H7 (cell line): Measurements from ENCODE around the gene RCBTB2. TPM values are rescaled to one million over a fixed set of nuclear protein-coding genes. Genes with fewer than 3 reads are reported as not detected.
"Not testable (repeated sequence)": the region's sequence is repeated elsewhere in the genome, so short reads cannot be mapped to it uniquely, and the experiment has no call there.

Experiments used
- DNase-seq: peaks from one replicate; pipeline ENCODE4 v3.0.0; 2012
- H3K27me3 ChIP-seq: 2 replicates; pipeline ENCODE4 v1.6.0; 2011; ENCODE audit warnings: mild to moderate bottlenecking, low read length; ENCODE audit not compliant: control insufficient read depth, insufficient read depth
- H3K36me3 ChIP-seq: replicated peaks from 2 replicates; pipeline ENCODE4 v1.5.1; 2011; ENCODE audit warnings: low read length; ENCODE audit not compliant: control insufficient read depth, insufficient read depth
- H3K4me3 ChIP-seq: 2 replicates; pipeline ENCODE4 v1.5.1; 2011; ENCODE audit warnings: low read depth, mild to moderate bottlenecking, control low read depth, low read length, moderate library complexity; ENCODE audit not compliant: insufficient read depth
- total RNA-seq: library from RNA; depleted of rRNA; stranded (reverse); fragments of >200 nt; shearing (Covaris generic); gene quantifications from 2 replicates; pipeline ENCODE4 v1.2.3, GENCODE V29; 2014

Gene RCBTB2
- total RNA-seq, 1 experiment from 2014 or later, result 13.1 TPM

GRCh38 chr13:48486836-48487235 is 46.0 kb downstream of the RCBTB2 start:
- H3K36me3 ChIP-seq, result no peaks in the 10 kb centered on the region; the same call in 1 of the 2 replicates
- no peaks in the 10 kb centered on the region for H3K27me3 ChIP-seq
- no peak for DNase-seq
- H3K4me3 ChIP-seq, result no peak overlapping the region

- DNase-seq, result no peak
- Histone ChIP-seq H3K4me3 (no peak overlapping the region), H3K27me3 (no peaks in the 10 kb centered on the region), H3K36me3 (no peaks in the 10 kb centered on the region; the same call in 1 of the 2 replicates)
These were observed 46.5 kb downstream of the RCBTB2 start for GRCh38 chr13:48486362-48486761.

- H3K36me3 ChIP-seq, result no peaks in the 10 kb centered on the region; the same call in 1 of the 2 replicates
- no peak overlapping the region for H3K4me3 ChIP-seq
- no peaks in the 10 kb centered on the region for H3K27me3 ChIP-seq
- no peak for DNase-seq
These were observed 47.4 kb downstream of the RCBTB2 start for GRCh38 chr13:48485432-48485831.

GRCh38 chr13:48483575-48483974 is 49.3 kb downstream of the RCBTB2 start:
- DNase-seq, result no peak
- H3K27me3 ChIP-seq, result no peaks in the 10 kb centered on the region
- H3K4me3 ChIP-seq, result no peak overlapping the region
- no peaks in the 10 kb centered on the region; the same call in 1 of the 2 replicates for H3K36me3 ChIP-seq

DNA sequence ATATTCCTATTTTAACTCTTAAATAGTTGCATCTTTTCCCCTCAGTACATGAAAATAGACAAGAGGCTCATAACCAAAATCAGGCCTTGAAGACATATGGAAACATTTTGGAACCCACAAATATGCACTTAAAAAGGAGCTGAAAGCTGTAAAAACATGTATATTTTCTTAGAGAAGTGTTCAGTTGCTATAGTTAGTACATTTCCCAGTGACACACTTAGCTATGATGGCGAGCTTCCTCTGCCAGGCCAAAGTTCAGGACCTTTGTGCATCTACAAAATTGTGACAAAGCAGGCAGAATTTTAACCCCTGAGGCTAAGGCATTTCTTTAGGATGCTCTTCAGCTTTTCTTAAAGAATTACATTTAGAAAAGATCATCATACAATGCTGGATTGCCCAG is 54.5 kb downstream of the RCBTB2 start:
- Histone ChIP-seq H3K36me3 (no peaks in the 10 kb centered on the region), H3K4me3 (no peak overlapping the region), H3K27me3 (no peaks in the 10 kb centered on the region)
- no peak for DNase-seq

GRCh38 chr13:48477191-48477855 is 55.6 kb downstream of the RCBTB2 start:
- no peaks in the 10 kb centered on the region for H3K27me3 ChIP-seq
- H3K36me3 ChIP-seq, result no peaks in the 10 kb centered on the region
- H3K4me3 ChIP-seq, result no peak overlapping the region
- DNase-seq, result no peak

DNA sequence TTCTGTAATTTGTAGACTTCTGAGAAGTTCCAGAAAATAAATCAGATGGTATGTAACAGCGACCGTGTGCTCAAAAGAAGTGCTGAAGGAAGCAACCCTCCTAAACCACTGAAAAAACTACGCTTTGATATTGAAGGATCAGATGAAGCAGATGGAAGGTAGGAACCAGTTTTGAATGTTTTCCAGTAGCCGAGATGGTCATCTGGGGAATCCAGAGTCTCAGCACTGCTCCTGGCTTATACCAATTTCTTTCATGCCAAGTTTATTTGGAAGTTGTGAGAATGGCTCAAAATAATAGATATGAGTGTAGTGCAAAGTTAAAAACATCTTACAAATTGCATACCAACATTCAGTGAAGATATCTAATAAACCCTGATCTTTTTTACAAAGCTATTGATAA is 56.2 kb downstream of the RCBTB2 start:
- Histone ChIP-seq H3K27me3 (no peaks in the 10 kb centered on the region), H3K4me3 (no peak overlapping the region), H3K36me3 (no peaks in the 10 kb centered on the region)
- no peak for DNase-seq

DNA sequence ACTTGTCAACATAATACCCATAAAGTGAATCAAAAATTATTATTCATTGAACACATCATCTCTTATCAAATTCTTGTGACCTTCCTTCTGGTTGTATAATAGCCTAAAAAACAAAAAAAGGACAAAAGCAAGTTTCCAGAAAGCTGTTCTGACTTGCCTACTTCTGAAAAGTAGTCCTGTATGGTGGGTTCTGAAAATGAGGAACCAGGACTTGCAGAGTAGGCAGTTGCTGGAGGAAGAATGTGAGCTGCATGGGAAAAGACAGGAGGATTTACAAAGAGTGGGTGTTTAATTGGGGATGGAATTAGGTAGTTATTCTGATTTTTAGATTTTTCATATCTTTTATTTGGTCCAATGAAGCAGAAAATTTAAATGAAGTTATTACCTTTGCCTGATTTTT is 56.7 kb downstream of the RCBTB2 start:
- Histone ChIP-seq H3K27me3 (no peaks in the 10 kb centered on the region), H3K4me3 (no peak overlapping the region), H3K36me3 (no peaks in the 10 kb centered on the region)
- no peak for DNase-seq

- Histone ChIP-seq H3K27me3 (no peaks in the 10 kb centered on the region), H3K36me3 (no peaks in the 10 kb centered on the region), H3K4me3 (no peak overlapping the region)
- no peak for DNase-seq
These were observed 57.6 kb downstream of the RCBTB2 start for GRCh38 chr13:48475230-48475629.

- peak; percentile 10 for DNase-seq
- Histone ChIP-seq H3K4me3 (no peak overlapping the region), H3K27me3 (no peaks in the 10 kb centered on the region), H3K36me3 (no peaks in the 10 kb centered on the region)
These were observed 75.2 kb downstream of the RCBTB2 start for GRCh38 chr13:48457578-48458242.

GRCh38 chr13:48456546-48456945 is 76.3 kb downstream of the RCBTB2 start:
- DNase-seq, result no peak
- H3K36me3 ChIP-seq, result no peaks in the 10 kb centered on the region
- H3K4me3 ChIP-seq, result no peak overlapping the region
- no peaks in the 10 kb centered on the region for H3K27me3 ChIP-seq

DNA sequence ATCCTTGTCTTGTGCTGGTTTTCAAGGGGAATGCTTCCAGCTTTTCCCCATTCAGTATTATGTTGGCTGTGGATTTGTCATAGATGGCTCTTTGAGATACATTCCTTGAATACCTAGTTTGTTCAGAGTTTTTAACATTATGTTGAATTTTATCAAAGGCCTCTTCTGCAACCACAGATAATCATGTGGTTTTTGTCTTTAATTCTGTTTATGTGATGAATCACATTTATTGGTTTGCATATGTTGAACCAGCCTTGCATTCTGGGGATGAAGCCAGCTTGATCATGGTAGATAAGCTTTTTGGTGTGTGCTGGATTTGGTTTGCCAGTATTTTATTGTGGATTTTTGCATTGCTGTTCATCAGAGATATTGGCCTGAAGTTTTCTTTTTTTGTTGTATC is 81.7 kb downstream of the RCBTB2 start:
- H3K4me3 ChIP-seq, DNase-seq, H3K36me3 ChIP-seq, H3K27me3 ChIP-seq: not testable (repeated sequence)

- Histone ChIP-seq H3K27me3 (no peaks in the 10 kb centered on the region), H3K36me3 (no peaks in the 10 kb centered on the region), H3K4me3 (no peak overlapping the region)
- no peak for DNase-seq
These were observed 83.2 kb downstream of the RCBTB2 start for GRCh38 chr13:48449656-48450055.

DNA sequence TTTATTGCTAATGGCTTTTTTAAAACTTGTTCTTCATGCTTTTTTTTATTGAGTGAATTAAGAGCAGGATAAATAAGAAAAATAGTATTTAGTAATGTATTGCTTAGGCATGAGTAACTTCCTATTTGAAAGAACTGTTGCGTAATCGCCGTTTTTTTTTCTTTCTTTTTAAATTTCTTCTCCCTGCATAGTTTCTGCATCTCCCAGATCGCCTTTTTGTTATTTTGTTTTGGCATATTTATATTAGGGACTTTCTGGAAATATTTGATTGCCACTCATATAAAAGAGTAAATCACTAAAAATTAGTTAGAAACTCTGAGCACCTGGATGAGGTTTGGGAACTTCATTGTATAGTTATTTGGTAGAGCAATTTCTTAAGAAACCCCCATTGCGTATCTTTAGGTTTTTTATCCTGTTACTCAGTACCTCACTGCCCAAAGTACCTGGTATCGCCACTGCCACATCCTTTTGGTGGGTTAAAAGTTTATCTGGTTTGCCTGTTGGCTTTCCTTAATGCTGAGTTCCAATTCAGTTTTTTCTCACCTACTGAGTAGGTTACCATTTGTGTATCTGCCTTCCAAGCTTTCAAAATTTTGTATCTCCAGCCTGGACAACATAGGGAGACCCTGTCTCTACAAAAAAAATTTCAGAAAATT is 83.8 kb downstream of the RCBTB2 start:
- Histone ChIP-seq H3K36me3 (no peaks in the 10 kb centered on the region), H3K27me3 (no peaks in the 10 kb centered on the region), H3K4me3 (no peak overlapping the region)
- no peak for DNase-seq

- Histone ChIP-seq H3K27me3 (no peaks in the 10 kb centered on the region), H3K36me3 (no peaks in the 10 kb centered on the region), H3K4me3 (no peak overlapping the region)
- DNase-seq, result no peak
These were observed 84.5 kb downstream of the RCBTB2 start for GRCh38 chr13:48448285-48448958.
